WTC11 (cell line): ENCODE results near the gene CACNA1D.

ENCODE experiments used
- CTCF ChIP-seq: fragments of 200-600 bp; IDR thresholded peaks from 2 replicates; pipeline ENCODE4 v1.8.0; 2022; ENCODE audit warnings: antibody characterized with exemption
- FOXK1 ChIP-seq: sonication (generic); formaldehyde crosslinking; IDR thresholded peaks from 2 replicates; pipeline ENCODE4 v1.8.0; 2022; ENCODE audit warnings: mild to moderate bottlenecking, moderate library complexity, missing genetic modification reagents
- TCF7 ChIP-seq: sonication (generic); formaldehyde crosslinking; IDR thresholded peaks from 2 replicates; pipeline ENCODE4 v1.8.0; 2022; ENCODE audit warnings: mild to moderate bottlenecking, low read depth, missing genetic modification reagents, moderate library complexity
- USF1 ChIP-seq: sonication (generic); formaldehyde crosslinking; IDR thresholded peaks from 2 replicates; pipeline ENCODE4 v1.8.0; 2022; ENCODE audit warnings: mild to moderate bottlenecking, missing genetic modification reagents

GRCh38 chr3:53547327-53547726 lies 52.9 kb downstream of the CACNA1D start:
- TF ChIP-seq USF1 (CRISPR knock-in tag) (no peak), CTCF (no peak), TCF7 (CRISPR knock-in tag) (no peak), FOXK1 (CRISPR knock-in tag) (no peak)
